Spleen (tissue), 7 donors: ENCODE results near the gene PTPRU.
"Not testable (repeated sequence)": the region's sequence is repeated elsewhere in the genome, so short reads cannot be mapped to it uniquely, and the experiment has no call there.

ENCODE experiments used
- CTCF ChIP-seq, 11 experiments: fragments of 200-600 bp in 7 of 11; fragments of 450-650 bp in 4 of 11; sonication (generic) in 4 of 11; IDR thresholded peaks in 8 of 11; conservative IDR thresholded peaks in 3 of 11; 1 replicate in 7 of 11; 2 replicates in 4 of 11; pipeline versions ENCODE4 v1.4.0 to v1.8.0; 2016 to 2021; ENCODE audit warnings: antibody characterized with exemption in 11 of 11, inconsistent platforms in 4 of 11, mild to moderate bottlenecking in 1 of 11
- POLR2A ChIP-seq, 3 donors: fragments of 450-650 bp; IDR thresholded peaks; one replicate each; pipeline ENCODE4 v1.5.1; 2017; ENCODE audit warnings: antibody characterized with exemption in 3 of 3, mild to moderate bottlenecking in 1 of 3
- donor health status: DM: no; HTN: no; CAD: no; lungs with moderate emphysema.
- donor health status: DM: no; HTN: no; CAD: no.
- donor health status: DM: no; HTN: no; CAD: no.

- TF ChIP-seq CTCF (IDR thresholded peaks at IDR 0.05 in 8 of 11, conservative IDR thresholded peaks at IDR 0.05 in 3 of 11); POLR2A (IDR thresholded peaks at IDR 0.05): not testable (repeated sequence)
These were observed 14.1 kb upstream of the PTPRU start for GRCh38 chr1:29222260-29222659.
